ENCODE measurements around the gene SLC19A1.

Gene SLC19A1

GRCh38 chr21:45554477-45555175 lies 12.4 kb upstream of the SLC19A1 start:
- CTCF ChIA-PET: interaction anchor here (1.0 kb wide), 1 partner anchor 30 kb away, joined by 5 read pairs; no protein-coding TSS in a partner anchor
- POLR2A ChIA-PET: no interaction called here
- TF ChIP-seq, protein P1, sequence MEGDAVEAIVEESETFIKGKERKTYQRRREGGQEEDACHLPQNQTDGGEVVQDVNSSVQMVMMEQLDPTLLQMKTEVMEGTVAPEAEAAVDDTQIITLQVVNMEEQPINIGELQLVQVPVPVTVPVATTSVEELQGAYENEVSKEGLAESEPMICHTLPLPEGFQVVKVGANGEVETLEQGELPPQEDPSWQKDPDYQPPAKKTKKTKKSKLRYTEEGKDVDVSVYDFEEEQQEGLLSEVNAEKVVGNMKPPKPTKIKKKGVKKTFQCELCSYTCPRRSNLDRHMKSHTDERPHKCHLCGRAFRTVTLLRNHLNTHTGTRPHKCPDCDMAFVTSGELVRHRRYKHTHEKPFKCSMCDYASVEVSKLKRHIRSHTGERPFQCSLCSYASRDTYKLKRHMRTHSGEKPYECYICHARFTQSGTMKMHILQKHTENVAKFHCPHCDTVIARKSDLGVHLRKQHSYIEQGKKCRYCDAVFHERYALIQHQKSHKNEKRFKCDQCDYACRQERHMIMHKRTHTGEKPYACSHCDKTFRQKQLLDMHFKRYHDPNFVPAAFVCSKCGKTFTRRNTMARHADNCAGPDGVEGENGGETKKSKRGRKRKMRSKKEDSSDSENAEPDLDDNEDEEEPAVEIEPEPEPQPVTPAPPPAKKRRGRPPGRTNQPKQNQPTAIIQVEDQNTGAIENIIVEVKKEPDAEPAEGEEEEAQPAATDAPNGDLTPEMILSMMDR (IDR thresholded peaks at IDR 0.05; ENCODE audit: control extremely low read depth, extremely low read depth, low read depth, missing control alignments): peak; percentile 84
- DNase-seq (ENCODE audit: extremely low spot score): peak; percentile 88

- TF ChIP-seq, protein P1 (IDR thresholded peaks at IDR 0.05; ENCODE audit: control extremely low read depth, extremely low read depth, low read depth, missing control alignments): no peak
- CTCF ChIA-PET: no interaction called here
- POLR2A ChIA-PET: interaction anchor here (0.6 kb wide), 1 partner anchor 282 kb away, joined by 3 read pairs; no protein-coding TSS in a partner anchor
- DNase-seq (ENCODE audit: extremely low spot score): no peak
Measured at GRCh38 chr21:45552696-45553391, 10.6 kb upstream of the SLC19A1 start.

GRCh38 chr21:45551783-45552695 lies 9.8 kb upstream of the SLC19A1 start:
- TF ChIP-seq, protein P1 (IDR thresholded peaks at IDR 0.05; ENCODE audit: control extremely low read depth, extremely low read depth, low read depth, missing control alignments): no peak
- DNase-seq (ENCODE audit: extremely low spot score): no peak
- CTCF ChIA-PET: interaction anchor here (1.2 to 2.0 kb wide), 2 partner anchors 44 to 45 kb away, joined by 4 to 9 read pairs; no protein-coding TSS in a partner anchor
- POLR2A ChIA-PET: interaction anchor here (0.6 kb wide), 1 partner anchor 283 kb away, joined by 3 read pairs; no protein-coding TSS in a partner anchor

DNA sequence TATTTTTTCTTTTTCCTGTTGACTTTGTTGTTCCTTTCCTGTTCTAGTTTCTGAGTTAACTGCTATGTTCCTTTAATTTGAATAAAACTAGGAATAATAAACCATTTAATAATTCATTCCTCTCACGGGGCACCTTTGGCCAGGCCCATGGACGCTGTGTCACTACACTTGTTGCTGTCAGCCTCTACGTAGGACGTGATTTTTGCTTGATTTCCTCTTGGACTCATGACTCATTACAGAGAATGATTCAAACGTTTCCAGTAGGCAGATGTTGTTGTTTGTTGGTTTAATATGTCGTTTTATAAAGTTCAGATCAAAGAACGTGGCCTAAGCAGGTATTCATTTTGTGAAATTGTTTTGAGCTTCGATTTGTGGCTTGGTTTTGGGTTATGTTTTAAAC lies 9.1 kb upstream of the SLC19A1 start:
- no peak for DNase-seq (ENCODE audit: extremely low spot score)
- TF ChIP-seq, protein P1 (IDR thresholded peaks at IDR 0.05; ENCODE audit: control extremely low read depth, extremely low read depth, low read depth, missing control alignments): no peak
- ChIA-PET POLR2A (no interaction called here), CTCF (interaction anchor here (1.2 to 2.0 kb wide), 2 partner anchors 44 to 46 kb away, joined by 4 to 9 read pairs; no protein-coding TSS in a partner anchor)

GRCh38 chr21:45550522-45551210 lies 8.4 kb upstream of the SLC19A1 start:
- ChIA-PET CTCF (interaction anchor here (1.2 to 2.0 kb wide), 2 partner anchors 45 to 47 kb away, joined by 4 to 9 read pairs; no protein-coding TSS in a partner anchor), POLR2A (no interaction called here)
- TF ChIP-seq, protein P1 (IDR thresholded peaks at IDR 0.05; ENCODE audit: control extremely low read depth, extremely low read depth, low read depth, missing control alignments): no peak
- DNase-seq (ENCODE audit: extremely low spot score): peak; percentile 73

Data from GM10248 (cell line).